Epithelial cell of esophagus (primary cell): ENCODE data around the gene SREBF2.

Experiments used
- DNase-seq: peaks from one replicate; pipeline ENCODE4 v3.0.0; 2010; ENCODE audit warnings: low read depth
- H3K4me3 ChIP-seq: 2 replicates; pipeline ENCODE4 v1.5.1; 2011; ENCODE audit warnings: mild to moderate bottlenecking, low read length, control low read depth
- CTCF ChIP-seq: IDR thresholded peaks from 2 replicates; pipeline ENCODE4 v1.5.1; 2011; ENCODE audit warnings: low read depth, mild to moderate bottlenecking, low read length, control low read depth, inconsistent platforms; ENCODE audit not compliant: insufficient read depth; ENCODE audit errors: missing control alignments

Gene SREBF2

GRCh38 chr22:41813726-41814410 lies 19.0 kb upstream of the SREBF2 start:
- no peak for TF ChIP-seq CTCF
- H3K4me3 ChIP-seq, result no peak overlapping the region
- DNase-seq, result no peak

- H3K4me3 ChIP-seq, result no peak overlapping the region
- no peak for DNase-seq
- TF ChIP-seq CTCF, result no peak
Measured at GRCh38 chr22:41815716-41816115, 17.2 kb upstream of the SREBF2 start.

- no peak for DNase-seq
- no peak for TF ChIP-seq CTCF
- H3K4me3 ChIP-seq, result no peak overlapping the region
Measured at GRCh38 chr22:41816241-41816640, 16.7 kb upstream of the SREBF2 start.

- no peak overlapping the region for H3K4me3 ChIP-seq
- no peak for DNase-seq
- no peak for TF ChIP-seq CTCF
Measured at GRCh38 chr22:41816871-41817270, 16.0 kb upstream of the SREBF2 start.

- H3K4me3 ChIP-seq, result no peak overlapping the region
- DNase-seq, result no peak
- no peak for TF ChIP-seq CTCF
Measured at GRCh38 chr22:41818011-41818410, 14.9 kb upstream of the SREBF2 start.

GRCh38 chr22:41818596-41818995 lies 14.3 kb upstream of the SREBF2 start:
- DNase-seq, result no peak
- H3K4me3 ChIP-seq, result no peak overlapping the region
- no peak for TF ChIP-seq CTCF

- DNase-seq, result no peak
- H3K4me3 ChIP-seq, result no peak overlapping the region
- no peak for TF ChIP-seq CTCF
Measured at GRCh38 chr22:41819257-41819656, 13.6 kb upstream of the SREBF2 start.
